GM12878 (cell line): ENCODE measurements around the gene ILKAP. TPM values are rescaled to one million over a fixed set of nuclear protein-coding genes. Genes with fewer than 3 reads are reported as not detected.

Experiments used
- ATAC-seq: fragments of 200-7000 bp; cut with Tn5 transposase; 3 replicates; pipeline ENCODE4 v1.9.1; 2020; ENCODE audit warnings: mild to moderate bottlenecking, moderate library complexity
- BruUV-seq: library from RNA; stranded (reverse); fragments of 400-500 nt; replicated peaks from 2 replicates; lab custom pipeline; 2021; lab: Mats Ljungman, UMichigan
- CTCF ChIA-PET: fragments of 300-600 bp; sonication (Branson Sonifier 250); formaldehyde crosslinking; extraction: SDS; loops from one replicate; lab custom pipeline; 2021; ENCODE audit warnings: inconsistent platforms; lab: Yijun Ruan, JAX
- POLR2A ChIA-PET: fragments of 350-600 bp; formaldehyde crosslinking; extraction: SDS; loops from one replicate; lab custom pipeline; 2021; ENCODE audit warnings: inconsistent platforms; lab: Charles Lee
- RAD21 ChIA-PET: fragments of 300-600 bp; sonication (Branson Sonifier 250); formaldehyde crosslinking; loops from one replicate; lab custom pipeline; 2023; ENCODE audit warnings: antibody characterized with exemption; ENCODE audit not compliant: unreplicated experiment; lab: Charles Lee
- SMC1A ChIA-PET: fragments of 300-600 bp; sonication (Branson Sonifier 250); formaldehyde crosslinking; loops from one replicate; lab custom pipeline; 2023; ENCODE audit not compliant: unreplicated experiment, uncharacterized antibody; lab: Charles Lee
- DNase-seq: peaks from one replicate; pipeline ENCODE4 v3.0.0-alpha.2; 2011; ENCODE audit warnings: low read depth, low spot score
- FAIRE-seq: peaks from 3 replicates; lab custom pipeline; 2011; peaks lifted over from hg19 to GRCh38; lab: Jason Lieb, UNC
- H2AFZ ChIP-seq: 2 replicates; pipeline ENCODE4 v1.6.0; 2011; ENCODE audit warnings: low read depth, low read length, control low read depth; ENCODE audit not compliant: control insufficient read depth
- H3K27ac ChIP-seq: 2 replicates; pipeline ENCODE4 v1.5.1; 2011; ENCODE audit warnings: control low read depth; ENCODE audit not compliant: control insufficient read depth, insufficient read depth
- H3K27me3 ChIP-seq, 2 experiments: replicated peaks in 1 of 2; 2 replicates each; pipeline versions ENCODE4 v1.6.0 to v1.6.1; 2011; ENCODE audit warnings: low read length in 1 of 2; ENCODE audit not compliant: control insufficient read depth in 2 of 2, insufficient read depth in 2 of 2
- H3K36me3 ChIP-seq, 2 experiments: 2 replicates each; pipeline ENCODE4 v1.5.1; 2011; ENCODE audit warnings: low read length in 1 of 2; ENCODE audit not compliant: control insufficient read depth in 2 of 2, insufficient read depth in 2 of 2
- H3K4me1 ChIP-seq: 2 replicates; pipeline ENCODE4 v1.6.1; 2011; ENCODE audit warnings: mild to moderate bottlenecking, low read length, moderate library complexity, mixed read lengths; ENCODE audit not compliant: control insufficient read depth, insufficient read depth
- H3K4me2 ChIP-seq: 2 replicates; pipeline ENCODE4 v1.6.0; 2011; ENCODE audit warnings: control low read depth; ENCODE audit not compliant: control insufficient read depth, insufficient read depth
- H3K4me3 ChIP-seq: fragments of 200-600 bp; sonication (generic); 2 replicates; pipeline ENCODE4 v1.5.1; 2016
- H3K79me2 ChIP-seq: 2 replicates; pipeline ENCODE4 v1.6.0; 2011; ENCODE audit warnings: low read length; ENCODE audit not compliant: control insufficient read depth, insufficient read depth
- H3K9ac ChIP-seq: 2 replicates; pipeline ENCODE4 v1.8.0; 2011; ENCODE audit warnings: low read length, control low read depth, mixed read lengths; ENCODE audit not compliant: control insufficient read depth, insufficient read depth
- H3K9me3 ChIP-seq: replicated peaks from 3 replicates; pipeline ENCODE4 v1.5.1; 2011; ENCODE audit warnings: mild to moderate bottlenecking, low read length; ENCODE audit not compliant: control insufficient read depth, insufficient read depth
- H4K20me1 ChIP-seq: 2 replicates; pipeline ENCODE4 v1.6.0; 2011; ENCODE audit not compliant: control insufficient read depth, insufficient read depth
- BRCA1 ChIP-seq: IDR thresholded peaks from 2 replicates; pipeline ENCODE4 v1.6.1; 2011; ENCODE audit warnings: low read depth, low read length, improper control_type of control experiment
- CBX3 ChIP-seq: fragments of 200-600 bp; sonication (generic); IDR thresholded peaks from 2 replicates; pipeline ENCODE4 v1.6.1; 2016; ENCODE audit warnings: low read depth, borderline replicate concordance
- CBX5 ChIP-seq: sonication (generic); IDR thresholded peaks from 2 replicates; pipeline ENCODE4 v1.6.1; 2016; ENCODE audit warnings: low read depth, moderate library complexity, mild to moderate bottlenecking, inconsistent platforms
- EZH2 ChIP-seq: IDR thresholded peaks from 2 replicates; pipeline ENCODE4 v1.6.1; 2012; ENCODE audit warnings: low read depth, mild to moderate bottlenecking, control low read depth, inconsistent platforms, low read length, borderline replicate concordance; ENCODE audit not compliant: control insufficient read depth
- NFYA ChIP-seq: IDR thresholded peaks from 2 replicates; pipeline ENCODE4 v1.6.1; 2011; ENCODE audit warnings: low read depth, mild to moderate bottlenecking, low read length, improper control_type of control experiment, borderline replicate concordance
- RCOR1 ChIP-seq: conservative IDR thresholded peaks from 2 replicates; pipeline ENCODE4 v1.6.1; 2012; ENCODE audit warnings: low read depth, low read length, improper control_type of control experiment
- RFX5 ChIP-seq: IDR thresholded peaks from 2 replicates; pipeline ENCODE4 v1.6.1; 2011; ENCODE audit warnings: low read depth, low read length, improper control_type of control experiment
- SMAD1 ChIP-seq: fragments of 450-650 bp; IDR thresholded peaks from 2 replicates; pipeline ENCODE4 v1.6.1; 2018; ENCODE audit warnings: mild to moderate bottlenecking, low read depth; ENCODE audit not compliant: partially characterized antibody
- SMARCA5 ChIP-seq: fragments of 450-650 bp; IDR thresholded peaks from 2 replicates; pipeline ENCODE4 v1.6.1; 2017; ENCODE audit warnings: mild to moderate bottlenecking
- YY1 ChIP-seq: IDR thresholded peaks from 2 replicates; pipeline ENCODE4 v1.6.1; 2011; ENCODE audit warnings: low read depth, mild to moderate bottlenecking, low read length
- WGBS: methylation state at CpG from one replicate; pipeline ENCODE4 v1.1.6; 2016; ENCODE audit warnings: low lambda C conversion rate; ENCODE audit not compliant: insufficient replicate concordance, insufficient coverage; ENCODE audit errors: missing lambda C conversion rate; 5-methylcytosine and 5-hydroxymethylcytosine counted together
- in situ Hi-C: fragments of 300-500 bp; cut with MboI; formaldehyde crosslinking; loops from 9 replicates; pipeline ENCODE4 v1.14.3; 2018; ENCODE audit warnings: mixed read lengths
- intact Hi-C: fragments of 100-400 bp; cut with micrococcal nuclease; formaldehyde crosslinking; loops from one replicate; pipeline ENCODE4 v1.14.2; 2022; ENCODE audit not compliant: unreplicated experiment
- polyA plus RNA-seq, 11 experiments: library from polyadenylated mRNA; depleted of rRNA in 4 of 11; unstranded in 6 of 11; stranded (reverse) in 5 of 11; fragments of >200 nt; fragmentation: Nextera tagmentation in 4 of 11; fragmentation: Illumina TruSeq in 1 of 11; extraction: Ambion mirVana in 4 of 11; extraction: Trizol in 1 of 11; gene quantifications; 1 replicate in 1 of 11; 2 replicates in 10 of 11; pipeline versions ENCODE4 v1.2.1 to v1.2.3, GENCODE V29; 2011 to 2016; ENCODE audit warnings: inconsistent platforms in 2 of 11, missing spikeins in 2 of 11, low read depth in 1 of 11
- total RNA-seq, 4 experiments: library from RNA; depleted of rRNA in 3 of 4; stranded (reverse); fragments of >200 nt in 3 of 4; fragmentation: Illumina TruSeq in 1 of 4; extraction: Trizol in 1 of 4; gene quantifications; 2 replicates each; pipeline versions ENCODE4 v1.2.1 to v1.2.3, GENCODE V29; 2013 to 2021
- TF ChIP-seq, protein P1 (sequence below): IDR thresholded peaks from 2 replicates; pipeline ENCODE4 v1.6.1; 2012; ENCODE audit warnings: mild to moderate bottlenecking, low read depth, low read length
- TF ChIP-seq, protein P2 (sequence below): fragments of 450-650 bp; IDR thresholded peaks from 2 replicates; pipeline ENCODE4 v1.6.1; 2017; ENCODE audit warnings: borderline replicate concordance
- TF ChIP-seq, protein P3 (sequence below): IDR thresholded peaks from 2 replicates; pipeline ENCODE4 v1.6.1; 2012; ENCODE audit warnings: low read depth, low read length, improper control_type of control experiment

Gene ILKAP
- total and polyA plus RNA-seq, 10 of the 15 experiments (the other 5 are each of a cell fraction or from before 2014, with no cell fraction given) = 4.2 to 65.3 (median 37.3) TPM

DNA sequence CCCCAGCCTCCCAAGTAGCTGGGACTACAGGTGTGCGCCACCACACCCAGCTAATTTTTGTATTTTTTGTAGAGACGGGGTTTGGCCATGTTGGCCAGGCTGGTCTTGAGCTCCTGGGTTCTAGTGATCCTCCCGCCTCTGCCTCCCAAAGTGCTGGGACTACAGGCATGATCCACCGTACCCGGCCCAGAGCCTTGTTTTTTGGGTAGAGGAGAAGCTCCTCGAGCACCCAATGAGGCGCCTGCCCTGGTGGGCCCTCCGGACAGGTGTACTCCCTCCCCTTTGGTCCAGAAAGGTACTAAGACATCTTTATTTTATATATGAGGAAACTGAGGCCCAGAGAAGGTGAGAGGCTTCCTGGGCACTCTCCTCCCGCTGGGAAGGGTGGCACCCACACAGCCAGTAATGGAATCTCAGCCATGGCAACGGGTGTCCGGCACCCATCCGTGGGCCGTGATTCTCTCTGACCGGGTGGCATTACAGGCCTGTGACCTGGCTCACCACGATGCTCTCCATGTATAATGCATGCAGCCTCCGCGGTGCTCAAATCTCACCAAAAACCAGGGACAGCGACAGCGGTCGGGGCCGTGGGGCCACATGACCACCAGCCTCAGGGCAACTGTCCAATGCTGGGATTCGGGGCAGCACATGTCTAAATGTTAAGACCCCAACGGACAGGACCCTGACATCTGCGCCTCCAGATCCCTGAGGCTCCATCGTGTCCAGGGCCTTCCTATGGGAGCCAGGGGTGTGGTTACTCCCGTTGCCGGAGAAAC lies 81.8 kb downstream of the ILKAP start:
- no peak for FAIRE-seq
- Histone ChIP-seq H3K4me3 (no peak overlapping the region), H2AFZ (no peak overlapping the region), H3K27ac (no peak overlapping the region), H3K9ac (no peak overlapping the region), H3K4me1 (no peaks in the 10 kb centered on the region), H3K36me3 (no peaks in the 10 kb centered on the region), H3K9me3 (peaks cover 4% of the 10 kb centered on the region; the same call in 2 of the 3 replicates), H4K20me1 (no peaks in the 10 kb centered on the region), H3K79me2 (no peaks in the 10 kb centered on the region), H3K27me3 (no peaks in the 10 kb centered on the region), H3K4me2 (no peak overlapping the region)
- DNase-seq = no peak
- in situ Hi-C loops = no loop called here
- CTCF ChIA-PET = interaction anchor here (0.8 kb wide), 1 partner anchor 17 kb away, joined by 3 read pairs; no protein-coding TSS in a partner anchor
- intact Hi-C loops = no loop called here
- ATAC-seq = no peak
- SMC1A ChIA-PET = interaction anchor here (1.0 kb wide), 1 partner anchor 15 kb away, joined by 3 read pairs; no protein-coding TSS in a partner anchor
- no TSS peak for BruUV-seq
- WGBS = 64% methylated on average over 27 of the region's 27 CpGs
- POLR2A ChIA-PET = interaction anchor here (2.2 kb wide), 1 partner anchor 13 kb away, joined by 7 read pairs; no protein-coding TSS in a partner anchor
- RAD21 ChIA-PET = no interaction called here
- TF ChIP-seq, protein P1, sequence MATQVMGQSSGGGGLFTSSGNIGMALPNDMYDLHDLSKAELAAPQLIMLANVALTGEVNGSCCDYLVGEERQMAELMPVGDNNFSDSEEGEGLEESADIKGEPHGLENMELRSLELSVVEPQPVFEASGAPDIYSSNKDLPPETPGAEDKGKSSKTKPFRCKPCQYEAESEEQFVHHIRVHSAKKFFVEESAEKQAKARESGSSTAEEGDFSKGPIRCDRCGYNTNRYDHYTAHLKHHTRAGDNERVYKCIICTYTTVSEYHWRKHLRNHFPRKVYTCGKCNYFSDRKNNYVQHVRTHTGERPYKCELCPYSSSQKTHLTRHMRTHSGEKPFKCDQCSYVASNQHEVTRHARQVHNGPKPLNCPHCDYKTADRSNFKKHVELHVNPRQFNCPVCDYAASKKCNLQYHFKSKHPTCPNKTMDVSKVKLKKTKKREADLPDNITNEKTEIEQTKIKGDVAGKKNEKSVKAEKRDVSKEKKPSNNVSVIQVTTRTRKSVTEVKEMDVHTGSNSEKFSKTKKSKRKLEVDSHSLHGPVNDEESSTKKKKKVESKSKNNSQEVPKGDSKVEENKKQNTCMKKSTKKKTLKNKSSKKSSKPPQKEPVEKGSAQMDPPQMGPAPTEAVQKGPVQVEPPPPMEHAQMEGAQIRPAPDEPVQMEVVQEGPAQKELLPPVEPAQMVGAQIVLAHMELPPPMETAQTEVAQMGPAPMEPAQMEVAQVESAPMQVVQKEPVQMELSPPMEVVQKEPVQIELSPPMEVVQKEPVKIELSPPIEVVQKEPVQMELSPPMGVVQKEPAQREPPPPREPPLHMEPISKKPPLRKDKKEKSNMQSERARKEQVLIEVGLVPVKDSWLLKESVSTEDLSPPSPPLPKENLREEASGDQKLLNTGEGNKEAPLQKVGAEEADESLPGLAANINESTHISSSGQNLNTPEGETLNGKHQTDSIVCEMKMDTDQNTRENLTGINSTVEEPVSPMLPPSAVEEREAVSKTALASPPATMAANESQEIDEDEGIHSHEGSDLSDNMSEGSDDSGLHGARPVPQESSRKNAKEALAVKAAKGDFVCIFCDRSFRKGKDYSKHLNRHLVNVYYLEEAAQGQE = no peak
- TF ChIP-seq BRCA1 (no peak), CBX3 (no peak), YY1 (no peak), RFX5 (no peak), EZH2 (no peak), NFYA (no peak), SMARCA5 (no peak), SMAD1 (no peak), CBX5 (no peak), RCOR1 (no peak)
- TF ChIP-seq, protein P2, sequence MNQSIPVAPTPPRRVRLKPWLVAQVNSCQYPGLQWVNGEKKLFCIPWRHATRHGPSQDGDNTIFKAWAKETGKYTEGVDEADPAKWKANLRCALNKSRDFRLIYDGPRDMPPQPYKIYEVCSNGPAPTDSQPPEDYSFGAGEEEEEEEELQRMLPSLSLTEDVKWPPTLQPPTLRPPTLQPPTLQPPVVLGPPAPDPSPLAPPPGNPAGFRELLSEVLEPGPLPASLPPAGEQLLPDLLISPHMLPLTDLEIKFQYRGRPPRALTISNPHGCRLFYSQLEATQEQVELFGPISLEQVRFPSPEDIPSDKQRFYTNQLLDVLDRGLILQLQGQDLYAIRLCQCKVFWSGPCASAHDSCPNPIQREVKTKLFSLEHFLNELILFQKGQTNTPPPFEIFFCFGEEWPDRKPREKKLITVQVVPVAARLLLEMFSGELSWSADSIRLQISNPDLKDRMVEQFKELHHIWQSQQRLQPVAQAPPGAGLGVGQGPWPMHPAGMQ = no peak
- TF ChIP-seq, protein P3, sequence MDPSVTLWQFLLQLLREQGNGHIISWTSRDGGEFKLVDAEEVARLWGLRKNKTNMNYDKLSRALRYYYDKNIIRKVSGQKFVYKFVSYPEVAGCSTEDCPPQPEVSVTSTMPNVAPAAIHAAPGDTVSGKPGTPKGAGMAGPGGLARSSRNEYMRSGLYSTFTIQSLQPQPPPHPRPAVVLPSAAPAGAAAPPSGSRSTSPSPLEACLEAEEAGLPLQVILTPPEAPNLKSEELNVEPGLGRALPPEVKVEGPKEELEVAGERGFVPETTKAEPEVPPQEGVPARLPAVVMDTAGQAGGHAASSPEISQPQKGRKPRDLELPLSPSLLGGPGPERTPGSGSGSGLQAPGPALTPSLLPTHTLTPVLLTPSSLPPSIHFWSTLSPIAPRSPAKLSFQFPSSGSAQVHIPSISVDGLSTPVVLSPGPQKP = no peak
- TF ChIP-seq, all 136 proteins: peak for 0
